HG03558 (cell line): ENCODE measurements around the gene ANK3.

ENCODE experiments used
- ATAC-seq: cut with Tn5 transposase; IDR thresholded peaks from one replicate; pipeline ENCODE4 v1.9.1; 2021; ENCODE audit warnings: moderate number of reproducible peaks; ENCODE audit not compliant: unreplicated experiment; ENCODE audit errors: extremely low read depth

ANK3 gene

DNA sequence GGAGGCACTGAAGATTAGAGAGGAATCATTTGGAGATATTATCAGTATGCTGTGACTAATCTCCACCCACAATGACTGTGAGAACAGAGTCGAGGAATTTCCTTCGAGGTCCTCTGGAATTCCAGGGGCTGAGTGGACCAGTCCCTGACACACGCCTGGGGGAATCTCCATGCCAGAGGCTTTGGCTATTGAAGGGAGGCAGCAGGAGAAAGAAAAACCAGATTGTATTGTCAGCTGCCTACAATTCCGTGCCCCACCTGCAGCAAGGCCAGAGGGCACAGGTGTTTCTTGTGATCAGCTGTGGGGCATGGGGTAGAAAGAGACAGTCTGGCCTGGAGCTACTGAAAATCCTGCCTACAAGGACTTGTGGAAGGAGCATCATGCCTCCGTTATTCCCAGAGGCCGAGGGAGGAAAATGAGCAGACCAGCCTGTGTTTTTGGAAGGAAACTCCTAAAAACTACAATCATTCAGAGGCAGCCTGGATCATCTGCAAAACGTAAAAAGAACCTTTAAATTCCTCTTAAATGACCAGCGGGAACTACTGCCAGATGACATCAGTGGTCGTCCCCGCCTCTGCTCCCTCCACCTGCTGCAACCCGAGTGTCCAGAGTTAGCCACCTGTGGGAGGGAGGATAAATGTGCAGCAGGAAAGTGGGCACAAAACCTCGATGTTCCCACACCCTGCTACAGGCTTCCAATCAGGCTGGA, 25.4 kb upstream of the ANK3 start:
- ATAC-seq: no peak

DNA sequence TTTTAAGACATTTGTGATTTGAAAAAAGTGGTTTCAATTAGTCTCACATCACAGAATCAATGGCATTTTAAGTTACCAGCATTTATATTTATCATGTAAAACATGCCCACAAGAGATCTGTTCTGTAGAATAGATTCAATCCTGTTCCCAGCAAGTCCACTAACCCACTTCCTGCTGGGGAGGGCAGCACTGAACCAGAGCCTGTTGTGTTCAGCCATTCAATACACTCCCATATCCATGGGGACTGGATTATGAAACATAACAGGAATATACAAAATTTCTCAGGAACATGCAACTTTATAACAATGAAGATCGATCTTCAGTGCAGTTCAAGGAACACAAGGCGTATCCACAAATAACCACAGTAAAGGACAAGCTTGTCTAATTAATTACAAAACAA, 24.4 kb upstream of the ANK3 start:
- ATAC-seq: no peak

DNA sequence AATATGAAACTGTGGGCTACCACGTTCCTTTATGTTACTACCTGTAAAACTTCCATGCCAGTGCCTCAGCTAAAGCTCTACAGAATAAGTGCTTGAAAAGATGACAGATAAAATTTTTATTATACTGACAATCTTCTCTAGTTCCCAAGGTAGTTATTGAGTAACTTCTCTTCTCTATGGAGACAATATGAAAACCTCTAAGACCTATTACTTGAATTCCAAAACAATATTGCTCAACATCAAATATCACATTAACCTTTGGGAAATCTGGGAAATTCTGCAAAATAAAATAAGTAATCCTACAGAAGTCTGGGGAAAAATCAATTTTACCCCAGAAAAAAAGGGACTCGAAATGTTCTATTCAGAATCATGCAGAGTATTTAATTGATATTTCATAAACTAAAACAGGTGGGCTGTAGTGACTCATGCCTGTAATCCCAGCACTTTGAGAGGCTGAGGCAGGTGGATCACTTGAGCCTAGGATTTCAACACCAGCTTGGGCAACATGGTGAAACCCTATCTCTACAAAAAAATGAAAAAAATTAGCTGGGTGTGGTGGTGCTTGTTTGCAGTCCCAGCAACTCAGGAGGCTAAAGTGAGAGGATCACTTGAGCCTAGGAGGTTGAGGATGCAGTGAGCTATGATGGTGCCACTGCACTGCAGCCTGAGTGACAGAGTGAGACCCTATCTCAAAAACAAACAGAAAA, 23.8 kb upstream of the ANK3 start:
- ATAC-seq: no peak

DNA sequence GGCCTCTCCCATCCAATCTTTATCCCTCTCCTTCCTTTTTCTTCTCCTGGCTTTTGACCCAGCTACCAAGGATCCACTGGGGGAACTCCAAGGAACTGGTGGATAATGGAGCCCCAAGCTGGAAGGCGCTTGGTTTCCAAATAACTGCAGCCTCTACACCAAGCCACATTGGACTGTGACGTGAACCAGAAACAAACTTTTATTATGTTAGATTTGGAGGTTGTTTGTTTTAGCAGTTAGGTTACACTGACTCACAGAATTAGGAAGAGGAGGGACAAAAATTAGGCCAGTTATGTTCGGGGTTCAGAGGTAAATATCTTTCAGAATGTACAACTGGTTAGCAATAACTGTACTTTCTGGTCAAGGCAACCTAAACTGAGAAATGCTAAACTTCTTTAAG, 21.3 kb upstream of the ANK3 start:
- ATAC-seq: no peak

DNA sequence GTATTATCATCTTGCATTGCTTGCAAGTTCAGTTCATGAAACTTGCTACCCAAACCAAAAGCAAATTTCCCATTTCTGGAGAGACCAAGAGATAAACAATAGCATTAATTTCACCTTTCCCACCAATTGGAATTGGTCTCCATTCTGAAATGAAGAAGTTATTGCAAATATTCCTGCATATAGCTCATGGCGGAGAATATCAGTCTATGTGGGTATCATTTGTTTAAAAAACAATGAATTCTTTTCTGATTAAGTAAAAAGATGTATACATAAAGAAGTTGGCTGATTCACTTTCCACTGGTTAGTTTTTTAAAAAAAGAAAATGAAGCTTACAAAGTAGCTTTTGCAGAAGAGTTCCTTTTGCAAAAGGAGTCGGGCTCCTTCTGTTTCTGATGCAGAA, 19.5 kb upstream of the ANK3 start:
- no peak for ATAC-seq

DNA sequence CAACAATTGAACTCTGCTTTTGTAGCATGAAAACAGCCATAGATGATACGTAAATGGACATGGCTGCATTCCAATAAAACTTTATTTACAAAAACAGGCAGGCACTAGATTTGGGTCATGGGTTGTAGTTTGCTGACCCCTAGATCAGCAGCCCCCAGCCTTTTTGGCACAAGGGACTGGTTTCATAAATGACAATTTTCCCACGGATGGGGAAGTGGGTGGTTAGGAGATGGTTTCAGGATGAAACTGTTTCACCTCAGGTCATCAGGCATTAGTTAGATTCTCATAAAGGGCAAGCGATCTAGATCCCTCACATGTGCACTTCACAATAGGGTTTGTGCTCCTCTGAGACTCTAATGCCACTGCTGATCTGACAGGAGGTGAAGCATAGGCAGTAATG, 16.5 kb upstream of the ANK3 start:
- ATAC-seq: no peak

DNA sequence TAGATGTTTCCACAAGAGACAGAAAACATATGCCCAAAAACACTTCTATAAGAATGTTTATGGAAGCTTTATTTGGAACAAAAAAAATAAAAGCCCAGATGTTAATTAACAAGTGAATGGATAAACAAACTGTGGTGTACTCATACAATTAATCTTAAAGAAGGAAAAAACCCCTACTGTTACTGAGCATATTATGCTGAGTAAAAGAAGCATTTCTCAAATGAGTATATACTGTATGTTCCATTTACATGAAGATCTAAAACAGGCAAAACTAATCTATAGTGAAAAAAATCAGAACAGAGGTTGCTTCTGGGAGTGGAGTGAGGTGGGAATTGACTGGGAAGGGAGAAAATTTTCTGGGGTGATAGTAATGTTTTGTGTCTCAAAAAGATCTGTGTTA, 15.5 kb upstream of the ANK3 start:
- no peak for ATAC-seq

DNA sequence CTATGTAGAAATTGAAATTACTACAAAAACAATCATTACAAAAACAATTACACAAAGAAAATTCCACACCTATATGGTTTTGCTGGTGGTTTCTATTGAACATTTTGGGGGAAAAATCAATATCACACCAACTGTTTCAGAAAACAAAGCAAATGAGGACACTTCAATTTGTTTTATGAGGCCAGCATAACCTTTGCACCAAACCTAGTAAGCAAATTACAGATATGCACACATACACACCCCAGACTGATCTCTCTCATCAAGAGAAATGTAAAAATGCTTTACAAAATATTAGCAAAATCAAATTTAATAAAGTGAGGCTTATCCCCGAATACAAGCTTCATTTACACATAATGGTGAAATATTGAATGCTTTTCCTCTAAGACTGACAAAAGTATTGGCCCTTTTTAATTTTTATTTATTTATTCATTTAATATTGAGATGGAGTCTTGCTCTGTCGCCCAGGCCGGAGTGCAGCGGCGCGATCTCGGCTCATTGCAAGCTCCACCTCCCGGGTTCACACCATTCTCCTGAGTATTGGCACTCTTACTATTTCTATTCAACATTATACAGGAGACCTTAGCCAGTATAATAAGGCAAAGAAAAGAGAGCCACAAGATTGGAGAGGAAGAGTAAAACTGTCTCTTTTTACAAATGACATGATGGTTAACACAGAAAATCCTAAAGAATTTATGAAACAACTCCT, 13.6 kb upstream of the ANK3 start:
- ATAC-seq: no peak

DNA sequence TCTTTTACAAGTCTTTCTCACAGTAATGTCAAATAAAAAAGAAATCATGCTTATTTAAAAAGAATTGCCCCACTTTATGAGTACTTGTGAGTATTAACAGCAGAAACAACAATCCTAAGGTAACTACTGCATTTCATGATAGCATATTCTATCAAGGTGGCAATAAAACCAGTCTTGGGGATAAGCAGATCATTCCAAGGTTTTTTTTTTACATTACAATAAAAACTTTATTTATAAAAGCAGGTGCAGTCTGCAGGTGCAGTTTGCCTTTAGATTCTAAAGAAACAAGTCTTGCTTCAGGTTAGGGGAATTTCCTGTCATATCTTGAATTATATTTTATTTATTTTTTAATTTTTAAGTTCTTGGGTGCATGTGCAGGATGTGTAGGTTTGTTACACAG, 10.7 kb upstream of the ANK3 start:
- no peak for ATAC-seq

DNA sequence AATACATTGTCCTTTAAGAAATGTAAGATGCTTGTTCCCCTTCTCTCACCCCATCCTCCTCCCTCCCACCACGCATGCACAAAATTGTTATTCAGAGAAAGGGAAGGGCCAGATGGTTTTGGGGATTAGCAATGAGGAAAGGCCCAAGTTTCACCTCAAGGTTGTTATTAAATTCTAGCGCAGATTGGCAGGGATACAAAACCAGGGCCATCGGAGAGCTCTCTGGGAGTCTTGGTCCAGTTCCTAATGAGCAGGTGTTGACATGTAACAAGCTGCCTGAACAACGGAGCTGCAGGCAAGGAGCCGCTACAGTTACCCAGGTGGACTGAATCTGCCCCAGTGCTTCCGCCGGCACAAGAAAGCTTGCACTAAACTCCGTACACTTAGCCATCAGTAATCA, 9.7 kb upstream of the ANK3 start:
- no peak for ATAC-seq

DNA sequence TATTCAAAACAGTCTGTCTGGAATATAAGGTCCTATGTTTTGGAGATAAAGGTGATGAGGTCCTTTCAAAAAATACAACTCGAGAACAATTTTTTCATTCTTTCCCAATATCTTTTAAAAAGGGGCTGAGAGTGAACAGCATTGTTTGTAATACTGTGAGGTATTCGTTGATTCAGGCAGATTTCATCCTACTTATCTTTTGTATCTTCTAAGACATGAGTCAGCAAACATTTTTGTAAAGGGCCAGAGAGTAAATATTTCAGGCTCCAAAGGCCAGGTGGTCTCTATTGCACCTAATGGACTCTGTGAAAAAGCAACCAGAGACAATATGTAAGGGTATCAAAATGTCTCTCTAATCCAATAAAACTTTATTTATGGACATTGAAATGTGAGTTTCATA, 8.1 kb upstream of the ANK3 start:
- ATAC-seq: no peak

DNA sequence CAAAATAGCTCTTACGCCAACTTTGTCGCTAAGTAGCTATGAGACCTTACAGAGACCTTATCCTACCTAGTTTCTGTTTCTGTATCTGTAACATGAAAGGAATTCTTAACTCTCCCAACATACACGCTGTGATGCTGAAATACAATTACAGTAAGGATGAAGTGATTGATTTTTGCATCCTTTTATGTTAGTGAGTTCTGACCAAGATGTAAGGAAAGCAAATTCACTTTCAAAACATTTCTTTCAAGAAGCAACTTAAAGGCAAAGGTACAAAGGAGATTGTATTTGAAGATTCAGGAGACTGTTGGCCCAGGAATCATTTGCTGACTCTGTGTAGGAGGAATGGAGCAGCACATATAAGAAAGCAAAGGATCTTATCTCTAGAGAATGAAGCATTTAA, 7.1 kb upstream of the ANK3 start:
- ATAC-seq: no peak

DNA sequence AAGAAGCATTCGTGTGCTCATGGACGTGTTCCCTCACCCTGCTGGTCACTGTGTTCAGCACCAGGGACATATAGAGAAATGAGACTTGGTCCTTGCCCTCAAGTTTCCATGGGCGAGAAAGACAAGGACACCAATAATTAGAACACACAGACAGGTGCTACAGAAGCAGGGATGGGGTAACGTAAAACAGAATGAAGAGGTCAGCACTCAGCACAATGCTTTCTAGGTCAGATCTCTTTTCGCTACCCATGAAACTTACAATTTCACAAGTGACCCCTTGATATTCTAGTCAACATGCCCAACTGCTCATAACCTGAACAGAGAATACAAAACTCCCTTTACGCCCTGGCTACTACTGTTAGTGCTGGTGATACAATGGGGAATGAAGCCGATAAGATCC, 6.0 kb upstream of the ANK3 start:
- no peak for ATAC-seq

DNA sequence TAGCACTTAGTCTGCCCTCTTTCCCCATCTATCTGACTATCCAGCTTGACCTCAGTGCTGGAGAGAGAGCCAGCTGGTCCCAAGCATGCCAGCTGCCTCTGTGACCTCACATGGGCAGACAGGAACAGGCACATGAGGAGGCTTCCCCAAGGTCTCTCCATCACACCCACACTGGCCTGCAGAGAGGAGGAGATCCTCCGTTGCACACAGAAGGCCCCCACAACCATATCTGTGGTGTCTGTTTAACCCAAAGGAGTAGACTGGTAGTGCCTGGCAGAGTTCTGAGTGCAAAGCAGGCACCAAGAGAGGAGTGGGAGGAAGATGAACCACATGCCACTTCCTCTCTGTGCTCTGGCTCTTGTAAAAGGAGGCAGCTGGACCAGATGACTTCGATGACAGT, 4.8 kb upstream of the ANK3 start:
- no peak for ATAC-seq

DNA sequence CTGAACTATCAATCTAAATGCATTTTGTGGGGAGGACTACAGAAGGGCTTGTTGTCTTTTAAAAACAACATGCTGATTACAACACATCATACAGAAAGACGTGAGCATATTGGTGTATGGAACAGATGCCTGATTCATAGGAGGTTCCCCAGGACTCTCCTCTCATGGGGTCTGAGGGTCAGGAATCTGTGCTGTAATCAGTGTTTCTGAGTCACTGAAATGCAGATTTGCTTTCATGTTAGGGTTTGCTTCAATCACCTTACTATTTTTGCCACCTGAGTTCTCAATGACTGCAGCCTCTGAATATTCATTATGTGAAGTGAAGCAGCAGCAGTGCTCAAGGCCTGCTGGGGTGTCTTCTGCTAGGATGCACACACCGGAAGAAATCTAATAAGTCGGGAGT, 550 bp upstream of the ANK3 start:
- no peak for ATAC-seq

DNA sequence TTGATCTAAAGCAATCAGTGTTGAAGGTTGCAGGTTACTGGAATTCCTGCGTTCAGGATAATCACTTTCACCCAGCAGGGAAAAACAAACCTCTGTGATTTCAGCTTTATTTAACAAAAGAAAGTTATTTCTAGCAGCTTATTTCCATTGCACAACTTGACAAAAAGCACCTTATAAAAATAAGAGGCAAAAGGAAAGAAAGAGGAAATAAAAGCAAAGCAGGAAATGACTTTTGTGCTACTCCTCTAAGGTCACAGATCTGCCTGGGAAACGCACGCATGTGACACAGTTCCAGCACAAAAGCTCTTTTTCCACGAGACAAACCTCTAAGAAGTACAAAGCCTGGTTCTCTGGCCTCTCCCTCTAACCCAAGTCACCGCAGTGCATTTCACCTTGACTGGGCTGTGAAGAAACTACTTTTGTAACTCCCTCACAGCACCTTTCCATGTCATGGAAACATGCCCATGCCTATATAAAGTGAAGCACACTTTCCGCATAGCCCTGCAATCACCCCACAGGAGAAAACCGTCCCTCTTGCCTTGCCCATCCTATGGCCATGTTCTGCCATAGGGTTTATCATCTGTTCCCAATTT, 870 bp downstream of the ANK3 start:
- no peak for ATAC-seq

DNA sequence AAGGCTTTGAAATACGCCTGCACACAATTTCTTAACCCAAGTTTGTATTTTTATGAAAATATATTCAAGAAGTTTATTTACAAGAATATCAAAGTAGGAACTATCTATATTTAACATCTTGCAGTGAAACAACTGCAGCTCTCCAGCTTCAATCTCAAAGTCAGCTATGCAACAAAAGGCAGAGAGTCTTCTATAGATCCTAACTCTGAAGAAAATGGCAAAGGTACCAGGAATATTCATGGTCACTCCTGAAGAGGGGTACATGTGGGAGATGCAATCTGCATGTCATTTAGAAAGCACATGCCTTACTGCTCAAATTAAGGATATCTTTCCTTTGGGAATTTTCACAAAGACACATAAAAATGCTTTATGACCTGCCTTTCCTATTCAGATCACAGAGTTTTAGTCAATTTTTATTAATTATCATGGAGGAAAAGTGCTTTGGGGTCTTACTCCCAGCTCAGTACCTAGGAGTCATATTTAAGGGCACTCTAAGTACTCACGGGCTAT, 1.5 kb downstream of the ANK3 start:
- ATAC-seq: no peak

DNA sequence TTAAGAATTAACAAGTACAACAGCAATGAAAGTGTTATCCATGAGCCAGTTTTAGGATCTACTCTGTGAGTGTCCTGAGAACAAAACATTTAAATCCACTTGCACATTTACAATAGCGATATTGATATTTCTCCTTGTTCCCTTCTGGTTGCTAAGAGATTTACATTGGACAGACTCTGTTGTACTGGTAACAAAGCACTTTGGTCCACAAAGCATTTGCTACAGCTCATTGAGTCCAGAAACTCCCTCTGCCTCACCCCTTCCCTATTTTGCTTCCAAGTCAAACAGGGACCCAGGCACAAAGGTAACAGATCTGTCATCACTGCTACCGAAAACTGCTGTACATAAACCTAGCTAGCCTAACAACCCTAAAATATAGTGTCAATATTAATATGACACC, 2.1 kb downstream of the ANK3 start:
- ATAC-seq: no peak

DNA sequence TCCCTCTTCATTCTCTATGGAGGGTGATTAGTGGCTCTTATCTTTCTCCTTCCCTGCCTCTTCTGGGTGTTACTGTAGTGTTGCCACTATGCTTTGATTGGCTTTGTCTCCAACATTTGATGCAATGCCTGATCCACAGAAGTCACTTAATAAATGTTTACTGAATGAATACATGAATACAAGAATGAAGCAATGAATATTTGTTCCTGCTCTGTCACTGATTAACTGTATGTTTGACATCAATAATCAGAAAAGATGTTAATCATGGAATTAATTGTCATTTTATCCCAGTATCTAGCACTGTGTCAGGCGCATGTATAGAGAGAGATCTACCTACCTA, 4.3 kb downstream of the ANK3 start:
- no peak for ATAC-seq

DNA sequence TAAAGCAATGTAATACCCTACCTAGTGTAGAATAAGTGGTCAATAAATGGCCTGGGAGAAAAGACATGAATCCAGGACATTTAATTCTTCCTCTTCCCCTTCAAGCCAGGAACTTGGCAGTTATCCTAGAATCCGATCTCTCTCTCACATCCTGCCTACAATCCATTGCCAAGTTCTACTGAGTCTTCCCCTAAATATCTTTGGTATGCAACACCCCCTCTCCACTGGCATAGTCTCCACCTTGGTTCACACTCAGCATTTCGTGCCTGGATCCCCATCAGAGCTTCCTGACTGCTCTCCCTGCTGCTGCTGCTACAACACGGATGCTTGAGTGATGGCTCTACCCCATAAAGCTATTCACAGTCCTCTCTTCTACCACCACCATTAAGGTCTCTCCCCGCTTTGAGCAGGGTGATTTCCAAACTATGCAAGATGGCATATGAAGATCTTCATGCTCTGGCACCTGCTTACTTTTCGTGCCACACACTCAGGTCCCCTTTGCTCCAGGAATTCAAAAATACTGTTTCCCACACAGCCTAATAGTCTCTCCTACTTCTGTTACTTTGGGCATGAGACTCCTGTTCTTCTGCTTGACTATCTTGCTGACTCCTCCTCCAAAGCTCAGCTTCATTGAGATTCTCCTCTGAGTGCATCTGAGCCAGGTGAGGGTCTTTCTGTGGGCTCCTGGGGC, 4.8 kb downstream of the ANK3 start:
- ATAC-seq: no peak

DNA sequence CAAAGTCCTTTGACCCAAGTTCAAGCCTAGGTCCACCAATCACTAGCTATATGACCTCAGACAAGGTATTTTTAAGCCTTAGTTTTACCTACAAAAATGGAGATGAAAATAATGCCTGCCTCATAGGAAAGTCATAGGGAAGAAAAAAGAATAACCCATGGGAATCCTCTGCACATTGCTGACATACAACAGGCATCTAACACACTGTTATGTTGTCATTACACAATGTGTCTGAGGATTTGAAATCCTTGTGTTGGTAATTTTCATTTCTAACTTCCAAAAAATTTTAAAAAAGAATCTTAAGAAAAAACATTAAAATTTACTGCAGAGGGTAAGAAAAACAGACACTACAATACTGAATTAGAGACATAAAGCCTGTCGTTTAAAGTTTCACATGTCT, 5.7 kb downstream of the ANK3 start:
- no peak for ATAC-seq
